ENCODE data around the gene NSD2.
"Not testable (repeated sequence)": the region's sequence is repeated elsewhere in the genome, so short reads cannot be mapped to it uniquely, and the experiment has no call there.

Gene NSD2

GRCh38 chr4:1842339-1842895, 28.8 kb upstream of the NSD2 start:
- no peak for DNase-seq (ENCODE audit: low read depth)

GRCh38 chr4:1842993-1843448, 28.2 kb upstream of the NSD2 start:
- DNase-seq (ENCODE audit: low read depth) = no peak

GRCh38 chr4:1843852-1844251, 27.3 kb upstream of the NSD2 start:
- DNase-seq (ENCODE audit: low read depth) = no peak

GRCh38 chr4:1844618-1845017, 26.6 kb upstream of the NSD2 start:
- DNase-seq (ENCODE audit: low read depth) = not testable (repeated sequence)

- DNase-seq (ENCODE audit: low read depth) = no peak
These were observed 24.6 kb upstream of the NSD2 start for GRCh38 chr4:1846580-1846979.

- DNase-seq (ENCODE audit: low read depth) = no peak
These were observed 20.9 kb upstream of the NSD2 start for GRCh38 chr4:1850276-1850675.

- no peak for DNase-seq (ENCODE audit: low read depth)
These were observed 20.0 kb upstream of the NSD2 start for GRCh38 chr4:1851160-1851559.

- DNase-seq (ENCODE audit: low read depth) = no peak
These were observed 19.4 kb upstream of the NSD2 start for GRCh38 chr4:1851575-1852410.

GRCh38 chr4:1852904-1853623, 18.1 kb upstream of the NSD2 start:
- DNase-seq (ENCODE audit: low read depth) = no peak

GRCh38 chr4:1854752-1855151, 16.4 kb upstream of the NSD2 start:
- DNase-seq (ENCODE audit: low read depth) = no peak

GRCh38 chr4:1855333-1856070, 15.7 kb upstream of the NSD2 start:
- no peak for DNase-seq (ENCODE audit: low read depth)

GRCh38 chr4:1856071-1856942, 14.9 kb upstream of the NSD2 start, which contains the start of gene LETM1:
LETM1 (minus strand) TSS chr4:1856156; CDS start chr4:1855950, 206 bp downstream.
- DNase-seq (ENCODE audit: low read depth) = peak; percentile 84

GRCh38 chr4:1856943-1857699, 14.1 kb upstream of the NSD2 start:
- DNase-seq (ENCODE audit: low read depth) = no peak

GRCh38 chr4:1857931-1858330, 13.3 kb upstream of the NSD2 start:
- DNase-seq (ENCODE audit: low read depth) = no peak

GRCh38 chr4:1859389-1859753, 11.8 kb upstream of the NSD2 start:
- no peak for DNase-seq (ENCODE audit: low read depth)

- DNase-seq (ENCODE audit: low read depth) = no peak
These were observed 8.9 kb upstream of the NSD2 start for GRCh38 chr4:1862055-1862911.

GRCh38 chr4:1862961-1863296, 8.3 kb upstream of the NSD2 start:
- DNase-seq (ENCODE audit: low read depth) = no peak

GRCh38 chr4:1863297-1864033, 7.7 kb upstream of the NSD2 start:
- DNase-seq (ENCODE audit: low read depth) = no peak
